Left lung (tissue), 10 donors: ENCODE data around the gene FDPS. TPM values are rescaled to one million over a fixed set of nuclear protein-coding genes. Genes with fewer than 3 reads are reported as not detected.
"Not testable (repeated sequence)": the region's sequence is repeated elsewhere in the genome, so short reads cannot be mapped to it uniquely, and the experiment has no call there.

ENCODE experiments used
- ATAC-seq: fragments of 200-7000 bp; cut with Tn5 transposase; one replicate; pipeline ENCODE4 v1.9.1; 2020; ENCODE audit warnings: moderate library complexity
- DNase-seq, 4 donors: peaks; one replicate each; pipeline ENCODE4 v3.0.0-alpha.2; 2013 to 2020
- H3K27ac ChIP-seq, 2 donors: fragments of 200-600 bp; sonication (generic) in 1 of 2; one replicate each; pipeline versions ENCODE4 v1.5.0 to v1.8.0; 2020 to 2021
- H3K27me3 ChIP-seq, 2 donors: fragments of 200-600 bp; sonication (generic) in 1 of 2; one replicate each; pipeline versions ENCODE4 v1.5.0 to v1.8.0; 2020 to 2021
- H3K36me3 ChIP-seq, 2 donors: fragments of 200-600 bp; sonication (generic) in 1 of 2; one replicate each; pipeline versions ENCODE4 v1.5.0 to v1.8.0; 2020 to 2021
- H3K4me1 ChIP-seq, 2 donors: fragments of 200-600 bp; one replicate each; pipeline ENCODE4 v1.8.0; 2021
- H3K4me3 ChIP-seq, 2 donors: fragments of 200-600 bp; sonication (generic) in 1 of 2; one replicate each; pipeline versions ENCODE4 v1.5.0 to v1.8.0; 2020 to 2021; ENCODE audit warnings: mild to moderate bottlenecking in 1 of 2
- H3K9me3 ChIP-seq, 2 donors: fragments of 200-600 bp; sonication (generic) in 1 of 2; one replicate each; pipeline versions ENCODE4 v1.5.0 to v1.8.0; 2020 to 2021
- CTCF ChIP-seq, 2 donors: fragments of 200-600 bp; sonication (generic) in 1 of 2; IDR thresholded peaks; one replicate each; pipeline versions ENCODE4 v1.5.0 to v1.8.0; 2021; ENCODE audit warnings: antibody characterized with exemption in 2 of 2
- intact Hi-C, 2 donors: fragments of 100-400 bp; cut with DNase I; formaldehyde crosslinking; loops; one replicate each; pipeline versions ENCODE4 v1.11.2 to v1.14.2; 2022
- polyA plus RNA-seq, 6 donors: library from polyadenylated mRNA; unstranded; fragments of 120-200 nt; gene quantifications; one replicate each; pipeline ENCODE4 v1.2.1, GENCODE V29; 2013; ENCODE audit not compliant: insufficient read length in 6 of 6
- total RNA-seq, 2 donors: library from RNA; stranded (reverse); fragmentation: NEBNext Ultra II Directional; extraction: Animal tissue kit (Norgen Biotek cat#: 25700); gene quantifications; one replicate each; pipeline ENCODE4 v1.2.1, GENCODE V29; 2021
- donor health status: DM: no; HTN: yes; CAD: no.
- donor health status: DM: no; HTN: no; CAD: no.

FDPS gene
- total and polyA plus RNA-seq, 8 donors: 166 to 411 (median 187) TPM

GRCh38 chr1:155287987-155288543 is 20.6 kb upstream of the FDPS start:
- Histone ChIP-seq H3K27me3 (peaks cover 0 to 6% of the 10 kb centered on the region in 2 donors), H3K4me1 (no peaks in the 10 kb centered on the region), H3K27ac (no peak overlapping the region), H3K4me3 (no peak overlapping the region), H3K9me3 (no peaks in the 10 kb centered on the region), H3K36me3 (no peaks in the 10 kb centered on the region)
- no peak for ATAC-seq
- TF ChIP-seq CTCF (IDR thresholded peaks at IDR 0.05): no peak
- DNase-seq: no peak
- intact Hi-C loops: no loop called here

- ATAC-seq, H3K4me3 ChIP-seq, H3K36me3 ChIP-seq, intact Hi-C loops, H3K27ac ChIP-seq, H3K4me1 ChIP-seq, H3K9me3 ChIP-seq, DNase-seq: not testable (repeated sequence)
- peaks cover 19 to 36% of the 10 kb centered on the region in 2 donors for H3K27me3 ChIP-seq
Observed at GRCh38 chr1:155291006-155291405, 17.7 kb upstream of the FDPS start.

- H3K9me3 ChIP-seq: no peaks in the 10 kb centered on the region
- no peak for ATAC-seq
- peaks cover 20 to 49% of the 10 kb centered on the region in 2 donors for H3K27me3 ChIP-seq
- H3K36me3 ChIP-seq: no peaks in the 10 kb centered on the region
- intact Hi-C loops: no loop called here
- no peak overlapping the region for H3K4me3 ChIP-seq
- DNase-seq: no peak
- no peak for TF ChIP-seq CTCF (IDR thresholded peaks at IDR 0.05)
- H3K27ac ChIP-seq: no peak overlapping the region
- H3K4me1 ChIP-seq: peaks cover 0 to 9% of the 10 kb centered on the region in 2 donors
Observed at GRCh38 chr1:155293086-155293749, 15.4 kb upstream of the FDPS start.

- intact Hi-C loops: no loop called here
- H3K4me1 ChIP-seq: peaks cover 0 to 9% of the 10 kb centered on the region in 2 donors
- no peaks in the 10 kb centered on the region for H3K36me3 ChIP-seq
- peaks cover 20 to 49% of the 10 kb centered on the region in 2 donors for H3K27me3 ChIP-seq
- DNase-seq (no peak), ATAC-seq (no peak)
- no peak overlapping the region for H3K27ac ChIP-seq
- TF ChIP-seq CTCF (IDR thresholded peaks at IDR 0.05): no peak
- no peaks in the 10 kb centered on the region for H3K9me3 ChIP-seq
- H3K4me3 ChIP-seq: no peak overlapping the region
Observed at GRCh38 chr1:155294520-155295182, 14.0 kb upstream of the FDPS start.

GRCh38 chr1:155295183-155295941 is 13.3 kb upstream of the FDPS start:
- H3K27ac ChIP-seq: no peak overlapping the region

More at GRCh38 chr1:155295183-155295941, 13.3 kb upstream of the FDPS start:
- Histone ChIP-seq H3K4me1 (peaks cover 0 to 9% of the 10 kb centered on the region in 2 donors), H3K36me3 (no peaks in the 10 kb centered on the region), H3K9me3 (no peaks in the 10 kb centered on the region), H3K27me3 (peaks cover 20 to 49% of the 10 kb centered on the region in 2 donors), H3K4me3 (no peak overlapping the region)
- no peak for DNase-seq
- no peak for ATAC-seq
- TF ChIP-seq CTCF (IDR thresholded peaks at IDR 0.05): no peak
- intact Hi-C loops: no loop called here
